WI38 (cell line): Measurements from ENCODE around the gene CEACAM8.

Experiments used
- H3K4me3 ChIP-seq: 2 replicates; pipeline ENCODE4 v1.5.1; 2011; ENCODE audit warnings: low read depth, mild to moderate bottlenecking, control low read depth, low read length
- CTCF ChIP-seq: IDR thresholded peaks from 2 replicates; pipeline ENCODE4 v1.5.1; 2012; ENCODE audit warnings: low read depth, mild to moderate bottlenecking, control low read depth, low read length

The CEACAM8 gene

GRCh38 chr19:42595550-42596172 is 937 bp upstream of the CEACAM8 start:
- no peak overlapping the region for H3K4me3 ChIP-seq
- no peak for TF ChIP-seq CTCF

DNA sequence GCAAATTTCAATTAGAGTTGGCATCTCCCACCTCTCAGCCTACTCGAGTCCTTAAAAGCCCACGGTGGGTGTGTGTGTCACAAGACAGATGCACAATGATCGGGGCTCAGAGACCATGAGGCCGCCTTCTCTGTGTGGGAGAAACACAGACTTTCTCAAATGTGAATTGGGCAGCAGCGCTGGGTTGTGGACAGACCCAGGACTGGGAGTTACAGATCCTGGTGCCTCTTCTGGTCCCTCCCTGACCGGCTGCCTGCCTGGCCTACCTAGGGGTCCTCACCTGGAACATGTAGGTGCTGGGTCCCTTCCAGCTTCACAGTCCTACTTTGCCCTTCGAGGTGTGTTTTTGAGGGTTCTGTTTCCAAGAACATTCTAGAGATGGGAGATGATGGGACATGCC is 4.9 kb downstream of the CEACAM8 start:
- no peak for TF ChIP-seq CTCF
- H3K4me3 ChIP-seq = no peak overlapping the region

DNA sequence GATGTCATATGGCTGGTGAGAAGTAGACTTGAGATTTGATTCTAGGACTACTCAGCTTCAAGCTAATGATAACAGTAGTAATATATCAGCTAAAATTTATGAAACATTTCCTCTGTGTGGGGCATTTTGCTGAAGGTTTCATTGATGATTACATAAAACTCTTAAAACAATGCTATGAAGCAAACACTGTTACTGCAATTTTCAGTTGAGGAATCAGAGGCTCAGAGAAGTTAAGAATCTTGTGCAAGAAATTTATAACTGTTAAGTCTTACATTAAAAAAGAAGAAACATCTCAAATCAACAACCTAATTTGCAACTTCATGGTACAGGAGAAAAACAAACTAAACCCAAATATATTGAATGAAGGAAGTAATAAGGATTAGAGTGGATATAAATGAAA is 10.3 kb downstream of the CEACAM8 start:
- H3K4me3 ChIP-seq = no peak overlapping the region
- TF ChIP-seq CTCF = no peak

GRCh38 chr19:42577016-42577415 is 17.7 kb downstream of the CEACAM8 start:
- no peak overlapping the region for H3K4me3 ChIP-seq
- TF ChIP-seq CTCF = no peak

DNA sequence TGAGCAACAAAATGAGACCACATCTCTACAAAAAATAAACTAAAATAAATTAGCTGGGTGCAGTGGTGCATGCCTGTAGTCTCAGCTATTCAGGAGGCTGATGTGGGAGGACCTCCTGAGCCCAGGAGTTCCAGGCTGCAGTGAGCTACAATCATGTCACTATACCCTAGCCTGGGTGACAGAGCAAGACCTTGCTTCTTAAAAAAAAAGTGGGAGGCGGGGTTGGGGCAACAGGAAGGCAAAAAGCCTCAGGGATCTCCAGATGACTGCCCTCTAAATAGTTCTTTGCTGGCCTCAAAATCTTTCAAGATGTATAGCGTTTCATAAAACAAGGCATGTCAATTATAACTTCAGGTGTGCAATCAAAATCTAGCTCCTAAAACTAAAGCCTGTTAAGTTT is 18.5 kb downstream of the CEACAM8 start:
- TF ChIP-seq CTCF = no peak

GRCh38 chr19:42573642-42574041 is 21.1 kb downstream of the CEACAM8 start:
- no peak overlapping the region for H3K4me3 ChIP-seq
- no peak for TF ChIP-seq CTCF

More for the DNA sequence above, 18.5 kb downstream of the CEACAM8 start:
- H3K4me3 ChIP-seq = no peak overlapping the region

DNA sequence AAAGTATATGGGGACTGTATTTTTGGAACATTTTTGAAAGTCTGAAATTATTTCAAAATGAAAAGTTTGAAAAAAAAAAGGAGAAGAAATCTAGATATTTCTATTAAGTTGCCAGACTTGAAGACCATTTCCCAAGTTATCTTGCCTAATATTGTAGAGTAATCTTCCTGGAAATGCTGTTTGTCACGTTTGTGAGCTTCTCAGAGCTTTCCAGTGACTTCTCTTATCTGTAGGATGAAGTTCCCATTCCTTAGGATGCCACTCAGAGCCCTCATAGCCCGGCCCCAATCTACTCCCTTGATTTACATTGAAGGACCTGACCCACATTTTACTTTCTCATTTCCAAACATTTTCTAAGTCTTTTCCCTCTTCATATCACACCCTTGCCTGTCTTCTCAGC is 23.6 kb downstream of the CEACAM8 start:
- H3K4me3 ChIP-seq = no peak overlapping the region
- no peak for TF ChIP-seq CTCF
